ENCODE data around the gene GPR78. TPM values are rescaled to one million over a fixed set of nuclear protein-coding genes. Genes with fewer than 3 reads are reported as not detected.
"Not testable (repeated sequence)": the region's sequence is repeated elsewhere in the genome, so short reads cannot be mapped to it uniquely, and the experiment has no call there.

Gene GPR78
- total RNA-seq, 1 experiment from 2014 or later = not detected

GRCh38 chr4:8560265-8561047 lies 19.7 kb upstream of the GPR78 start:
- no peak for DNase-seq (ENCODE audit: low read depth)

- DNase-seq (ENCODE audit: low read depth) = no peak
Measured at GRCh38 chr4:8564595-8564994, 15.6 kb upstream of the GPR78 start.

- no peak for DNase-seq (ENCODE audit: low read depth)
Measured at GRCh38 chr4:8568068-8568668, 12.0 kb upstream of the GPR78 start.

GRCh38 chr4:8570201-8570600 lies 10.0 kb upstream of the GPR78 start:
- DNase-seq (ENCODE audit: low read depth) = no peak

GRCh38 chr4:8571702-8572685 lies 8.2 kb upstream of the GPR78 start:
- no peak for DNase-seq (ENCODE audit: low read depth)

GRCh38 chr4:8573266-8573665 lies 6.9 kb upstream of the GPR78 start:
- no peak for DNase-seq (ENCODE audit: low read depth)

GRCh38 chr4:8574796-8575370 lies 5.3 kb upstream of the GPR78 start:
- no peak for DNase-seq (ENCODE audit: low read depth)

GRCh38 chr4:8575457-8575856 lies 4.7 kb upstream of the GPR78 start:
- DNase-seq (ENCODE audit: low read depth) = no peak

GRCh38 chr4:8576591-8576990 lies 3.6 kb upstream of the GPR78 start:
- DNase-seq (ENCODE audit: low read depth) = not testable (repeated sequence)

- DNase-seq (ENCODE audit: low read depth) = no peak
Measured at GRCh38 chr4:8577046-8577445, 3.1 kb upstream of the GPR78 start.

- no peak for DNase-seq (ENCODE audit: low read depth)
Measured at GRCh38 chr4:8577972-8578371, 2.2 kb upstream of the GPR78 start.

GRCh38 chr4:8578717-8579116 lies 1.5 kb upstream of the GPR78 start:
- DNase-seq (ENCODE audit: low read depth) = no peak

GRCh38 chr4:8579526-8580320 lies 469 bp upstream of the GPR78 start:
- no peak for DNase-seq (ENCODE audit: low read depth)

GRCh38 chr4:8581094-8581861 lies 1.1 kb downstream of the GPR78 start:
- no peak for DNase-seq (ENCODE audit: low read depth)

GRCh38 chr4:8582016-8582415 lies 1.8 kb downstream of the GPR78 start:
- DNase-seq (ENCODE audit: low read depth) = no peak

- no peak for DNase-seq (ENCODE audit: low read depth)
Measured at GRCh38 chr4:8582436-8582835, 2.2 kb downstream of the GPR78 start.

GRCh38 chr4:8582941-8583654 lies 2.9 kb downstream of the GPR78 start:
- no peak for DNase-seq (ENCODE audit: low read depth)

GRCh38 chr4:8583655-8584025 lies 3.4 kb downstream of the GPR78 start:
- DNase-seq (ENCODE audit: low read depth) = no peak

GRCh38 chr4:8585186-8585585 lies 5.0 kb downstream of the GPR78 start:
- DNase-seq (ENCODE audit: low read depth) = no peak
